SK-N-SH treated with all-trans-retinoic acid at 6 μM for 48 hours (cell line): ENCODE measurements around the gene TMTC3.

Source experiments
- ARNTL ChIP-seq: fragments of 450-650 bp; formaldehyde crosslinking; IDR thresholded peaks from 2 replicates; pipeline ENCODE4 v1.5.0; 2020; ENCODE audit warnings: low read depth, mild to moderate bottlenecking, moderate library complexity, borderline replicate concordance
- BACH2 ChIP-seq: fragments of 250-450 bp; sonication (Bioruptor Pico); IDR thresholded peaks from 2 replicates; pipeline ENCODE4 v1.9.0; 2021; ENCODE audit warnings: mild to moderate bottlenecking, borderline replicate concordance
- CREB5 ChIP-seq: fragments of 250-450 bp; sonication (Bioruptor Pico); IDR thresholded peaks from 2 replicates; pipeline ENCODE4 v1.5.1; 2020; ENCODE audit warnings: low read depth, mild to moderate bottlenecking, moderate library complexity
- CSDC2 ChIP-seq: fragments of 250-450 bp; sonication (Bioruptor Pico); IDR thresholded peaks from 2 replicates; pipeline ENCODE4 v1.5.0; 2020; ENCODE audit warnings: mild to moderate bottlenecking, moderate library complexity
- CSRNP3 ChIP-seq: fragments of 250-450 bp; sonication (Bioruptor Pico); IDR thresholded peaks from 2 replicates; pipeline ENCODE4 v1.5.1; 2021; ENCODE audit warnings: mild to moderate bottlenecking, moderate library complexity
- GLIS3 ChIP-seq: fragments of 250-450 bp; sonication (Bioruptor Pico); IDR thresholded peaks from 2 replicates; pipeline ENCODE4 v1.5.0; 2020; ENCODE audit warnings: mild to moderate bottlenecking, moderate library complexity
- PATZ1 ChIP-seq: fragments of 250-450 bp; sonication (Bioruptor Pico); IDR thresholded peaks from 2 replicates; pipeline ENCODE4 v1.8.0; 2020; ENCODE audit warnings: mild to moderate bottlenecking, moderate library complexity, borderline replicate concordance
- PPARA ChIP-seq: fragments of 250-450 bp; sonication (Bioruptor Pico); IDR thresholded peaks from 2 replicates; pipeline ENCODE4 v1.5.0; 2020; ENCODE audit warnings: mild to moderate bottlenecking, borderline replicate concordance
- SNAI2 ChIP-seq: fragments of 250-450 bp; sonication (Bioruptor Pico); IDR thresholded peaks from 2 replicates; pipeline ENCODE4 v1.5.0; 2020; ENCODE audit warnings: mild to moderate bottlenecking, moderate library complexity
- TCF4 ChIP-seq: fragments of 250-450 bp; sonication (Bioruptor Pico); IDR thresholded peaks from 2 replicates; pipeline ENCODE4 v1.8.0; 2021; ENCODE audit warnings: mild to moderate bottlenecking, moderate library complexity, borderline replicate concordance
- TSHZ2 ChIP-seq: fragments of 250-450 bp; sonication (Bioruptor Pico); IDR thresholded peaks from 2 replicates; pipeline ENCODE4 v1.5.0; 2020; ENCODE audit warnings: mild to moderate bottlenecking, moderate library complexity
- ZFP30 ChIP-seq: fragments of 450-650 bp; formaldehyde crosslinking; IDR thresholded peaks from 2 replicates; pipeline ENCODE4 v1.5.0; 2022; ENCODE audit warnings: mild to moderate bottlenecking, moderate library complexity
- ZNF565 ChIP-seq: fragments of 450-650 bp; formaldehyde crosslinking; conservative IDR thresholded peaks from 2 replicates; pipeline ENCODE4 v1.5.0; 2020; ENCODE audit warnings: low read depth, mild to moderate bottlenecking, moderate library complexity

- TF ChIP-seq SNAI2 (CRISPR knock-in tag) (no peak), ZNF565 (CRISPR knock-in tag) (no peak), ZFP30 (CRISPR knock-in tag) (no peak), CSRNP3 (no peak), CREB5 (no peak), ARNTL (CRISPR knock-in tag) (no peak), BACH2 (no peak), GLIS3 (CRISPR knock-in tag) (no peak), PATZ1 (no peak), PPARA (CRISPR knock-in tag) (no peak), TSHZ2 (CRISPR knock-in tag) (no peak), TCF4 (CRISPR knock-in tag) (no peak), CSDC2 (no peak)
These were observed 15.0 kb upstream of the TMTC3 start for GRCh38 chr12:88127099-88127498.
